Right lobe of liver (tissue), 6 donors: ENCODE results near the gene ZNF562. TPM values are rescaled to one million over a fixed set of nuclear protein-coding genes. Genes with fewer than 3 reads are reported as not detected.

Source experiments
- ATAC-seq, 4 donors: fragments of 200-7000 bp; cut with Tn5 transposase; one replicate each; pipeline ENCODE4 v1.9.1; 2020; ENCODE audit warnings: mild to moderate bottlenecking in 4 of 4, moderate library complexity in 4 of 4
- DNase-seq, 3 donors: peaks; one replicate each; pipeline ENCODE4 v3.0.0-alpha.2; 2020
- H3K27ac ChIP-seq, 3 donors: fragments of 200-600 bp; one replicate each; pipeline ENCODE4 v1.8.0; 2022
- H3K27me3 ChIP-seq, 2 donors: fragments of 200-600 bp; one replicate each; pipeline ENCODE4 v1.8.0; 2022
- H3K36me3 ChIP-seq, 4 donors: fragments of 200-600 bp; sonication (generic) in 1 of 4; one replicate each; pipeline versions ENCODE4 v1.5.1 to v1.8.0; 2017 to 2022; ENCODE audit warnings: control low read depth in 1 of 4
- H3K4me1 ChIP-seq, 4 donors: fragments of 200-600 bp; sonication (generic) in 1 of 4; one replicate each; pipeline versions ENCODE4 v1.5.1 to v1.8.0; 2017 to 2022; ENCODE audit warnings: control low read depth in 1 of 4
- H3K4me3 ChIP-seq, 3 donors: fragments of 200-600 bp; one replicate each; pipeline ENCODE4 v1.8.0; 2022
- H3K9me3 ChIP-seq, 4 donors: fragments of 200-600 bp; sonication (generic) in 1 of 4; one replicate each; pipeline versions ENCODE4 v1.5.1 to v1.8.0; 2017 to 2022; ENCODE audit warnings: control low read depth in 1 of 4
- CTCF ChIP-seq, 4 donors: fragments of 200-600 bp in 3 of 4; fragments of 450-650 bp in 1 of 4; IDR thresholded peaks; one replicate each; pipeline versions ENCODE4 v1.5.1 to v1.8.0; 2016 to 2022; ENCODE audit warnings: antibody characterized with exemption in 4 of 4, mild to moderate bottlenecking in 2 of 4
- POLR2A ChIP-seq: fragments of 450-650 bp; IDR thresholded peaks from one replicate; pipeline ENCODE4 v1.6.1; 2017; ENCODE audit warnings: antibody characterized with exemption, mild to moderate bottlenecking
- WGBS: methylation state at CpG from one replicate; pipeline ENCODE4 v1.1.6; 2018; ENCODE audit warnings: low coverage, low lambda C conversion rate; ENCODE audit not compliant: insufficient coverage; ENCODE audit errors: missing lambda C conversion rate; 5-methylcytosine and 5-hydroxymethylcytosine counted together
- intact Hi-C, 2 donors: fragments of 100-400 bp; cut with DNase I; formaldehyde crosslinking; loops; one replicate each; pipeline versions ENCODE4 v1.11.2 to v1.14.1; 2022
- total RNA-seq, 6 experiments: library from RNA; depleted of rRNA in 2 of 6; stranded (reverse); fragments of >200 nt in 2 of 6; fragmentation: NEBNext Ultra II Directional in 3 of 6; extraction: Animal tissue kit (Norgen Biotek cat#: 25700) in 3 of 6; gene quantifications; one replicate each; pipeline versions ENCODE4 v1.1.0 to v1.2.4, GENCODE V29; 2016 to 2023
- donor health status: DM: no; HTN: yes; CAD: no.
- donor health status: DM: no; HTN: no; CAD: no.
- donor health status: DM: no; HTN: no; CAD: no.
- donor health status: DM: no; HTN: yes; CAD: no.
- donor health status: DM: no; HTN: yes; CAD: no.

Gene ZNF562
- total RNA-seq, 6 experiments from 2014 or later = 10.6 to 14.6 (median 11.3) TPM

GRCh38 chr19:9636018-9636417, 38.9 kb downstream of the ZNF562 start:
- Histone ChIP-seq H3K4me1 (no peaks in the 10 kb centered on the region), H3K27ac (no peak overlapping the region), H3K4me3 (no peak overlapping the region), H3K9me3 (no peaks in the 10 kb centered on the region), H3K36me3 (no peaks in the 10 kb centered on the region), H3K27me3 (no peaks in the 10 kb centered on the region)
- TF ChIP-seq POLR2A = no peak
- no peak for TF ChIP-seq CTCF (IDR thresholded peaks at IDR 0.05)
- WGBS = 95% methylated on average over 5 of the region's 5 CpGs
- DNase-seq (no peak), ATAC-seq (no peak)
- intact Hi-C loops = no loop called here

- intact Hi-C loops = loop anchor here in 1 of 2 donors (5.0 kb wide), 1 partner anchor 159 kb away; no protein-coding TSS in a partner anchor
- Histone ChIP-seq H3K27me3 (no peaks in the 10 kb centered on the region), H3K36me3 (no peaks in the 10 kb centered on the region), H3K4me1 (peaks cover 0 to 5% (median 0%) of the 10 kb centered on the region in 4 donors), H3K27ac (no peak overlapping the region), H3K4me3 (no peak overlapping the region), H3K9me3 (no peaks in the 10 kb centered on the region)
- no peak for TF ChIP-seq CTCF (IDR thresholded peaks at IDR 0.05)
- TF ChIP-seq POLR2A = no peak
- 55% methylated on average over 2 of the region's 2 CpGs for WGBS
- ATAC-seq (no peak), DNase-seq (no peak)
Observed at GRCh38 chr19:9627856-9628255, 47.0 kb downstream of the ZNF562 start.

- DNase-seq (no peak), ATAC-seq (no peak)
- intact Hi-C loops = loop anchor here in 1 of 2 donors (5.0 kb wide), 1 partner anchor 165 kb away; no protein-coding TSS in a partner anchor
- Histone ChIP-seq H3K36me3 (peaks cover 0 to 17% (median 10%) of the 10 kb centered on the region in 4 donors), H3K4me1 (peaks cover 0 to 14% (median 3%) of the 10 kb centered on the region in 4 donors), H3K27me3 (no peaks in the 10 kb centered on the region), H3K27ac (no peak overlapping the region), H3K9me3 (no peaks in the 10 kb centered on the region), H3K4me3 (no peak overlapping the region)
- TF ChIP-seq POLR2A = no peak
- WGBS = 66% methylated on average over 2 of the region's 2 CpGs
Observed at GRCh38 chr19:9622531-9622930, 52.4 kb downstream of the ZNF562 start.

GRCh38 chr19:9621156-9622037, 53.5 kb downstream of the ZNF562 start, which contains the start of gene ZNF561:
Gene ZNF561 (minus strand): TSS chr19:9621232. CDS start chr19:9619456, 1,776 bp downstream.
- Histone ChIP-seq H3K27me3 (no peaks in the 10 kb centered on the region), H3K4me3 (peak within 1 kb of the TSS; percentile 79 to 85 (median 84)), H3K4me1 (peaks cover 0 to 14% (median 3%) of the 10 kb centered on the region in 4 donors), H3K36me3 (peaks cover 0 to 29% (median 20%) of the 10 kb centered on the region in 4 donors), H3K9me3 (no peaks in the 10 kb centered on the region), H3K27ac (peak within 1 kb of the TSS; percentile 87 to 95 (median 88))
- DNase-seq (peak; percentile 81 to 89 (median 87)), ATAC-seq (peak; percentile 89 to 94 (median 92))
- WGBS = under 1% methylated on average over 11 of the region's 33 CpGs
- intact Hi-C loops = loop anchor here in 1 of 2 donors (5.0 kb wide), 1 partner anchor 166 kb away; no protein-coding TSS in a partner anchor
- TF ChIP-seq CTCF (IDR thresholded peaks at IDR 0.05) = no peak
- peak; percentile 24 for TF ChIP-seq POLR2A

GRCh38 chr19:9620842-9621155, 54.1 kb downstream of the ZNF562 start:
- peak overlapping the region; percentile 79 to 85 (median 84) for H3K4me3 ChIP-seq
- no peaks in the 10 kb centered on the region for H3K9me3 ChIP-seq
- TF ChIP-seq POLR2A (no peak), CTCF (IDR thresholded peaks at IDR 0.05) (no peak)
- WGBS = 0% methylated on average over 1 of the region's 16 CpGs
- intact Hi-C loops = loop anchor here in 1 of 2 donors (5.0 kb wide), 1 partner anchor 167 kb away; no protein-coding TSS in a partner anchor
- peaks cover 0 to 34% (median 24%) of the 10 kb centered on the region in 4 donors for H3K36me3 ChIP-seq
- peaks cover 0 to 12% (median 3%) of the 10 kb centered on the region in 4 donors for H3K4me1 ChIP-seq
- no peak for DNase-seq
- peak overlapping the region; percentile 87 to 95 (median 88) for H3K27ac ChIP-seq
- H3K27me3 ChIP-seq = no peaks in the 10 kb centered on the region
- ATAC-seq = peak in 2 of 4 donors; percentile 59 to 66
